Tongue (tissue), 2 donors: ENCODE data around the gene TCOF1. TPM values are rescaled to one million over a fixed set of nuclear protein-coding genes. Genes with fewer than 3 reads are reported as not detected.

Source experiments
- DNase-seq: peaks from one replicate; pipeline ENCODE4 v3.0.0-alpha.2; 2015
- total RNA-seq: library from RNA; depleted of rRNA; stranded (reverse); fragments of >200 nt; gene quantifications from one replicate; pipeline ENCODE4 v1.2.3, GENCODE V29; 2014

Gene TCOF1
- total RNA-seq, 1 donor from 2014 or later, result 17.2 TPM

GRCh38 chr5:150392680-150393079 lies 35.2 kb downstream of the TCOF1 start:
- no peak for DNase-seq

DNA sequence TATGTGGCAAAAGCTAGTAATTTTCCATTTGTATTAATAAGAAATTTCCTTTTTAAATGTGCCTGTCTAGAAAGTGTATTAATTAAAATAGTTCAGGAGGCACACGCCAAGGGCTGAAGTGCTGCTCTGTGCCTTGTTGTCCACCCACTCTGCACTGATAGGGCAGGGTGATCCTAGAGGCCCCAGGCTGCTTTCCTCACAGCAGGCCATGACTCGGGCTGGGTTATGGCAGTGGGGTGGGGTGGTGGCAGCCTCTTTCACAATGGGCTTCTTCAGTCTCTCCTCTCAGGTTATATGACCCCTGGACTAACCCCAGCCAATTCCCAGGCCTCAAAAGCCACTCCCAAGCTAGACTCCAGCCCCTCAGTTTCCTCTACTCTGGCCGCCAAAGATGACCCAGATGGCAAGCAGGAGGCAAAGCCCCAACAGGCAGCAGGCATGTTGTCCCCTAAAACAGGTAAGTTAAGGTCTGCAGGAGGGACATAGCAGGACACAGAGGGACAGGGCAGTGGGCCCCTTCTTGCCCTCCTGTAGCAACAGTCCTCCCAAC lies 35.7 kb downstream of the TCOF1 start:
- no peak for DNase-seq

DNA sequence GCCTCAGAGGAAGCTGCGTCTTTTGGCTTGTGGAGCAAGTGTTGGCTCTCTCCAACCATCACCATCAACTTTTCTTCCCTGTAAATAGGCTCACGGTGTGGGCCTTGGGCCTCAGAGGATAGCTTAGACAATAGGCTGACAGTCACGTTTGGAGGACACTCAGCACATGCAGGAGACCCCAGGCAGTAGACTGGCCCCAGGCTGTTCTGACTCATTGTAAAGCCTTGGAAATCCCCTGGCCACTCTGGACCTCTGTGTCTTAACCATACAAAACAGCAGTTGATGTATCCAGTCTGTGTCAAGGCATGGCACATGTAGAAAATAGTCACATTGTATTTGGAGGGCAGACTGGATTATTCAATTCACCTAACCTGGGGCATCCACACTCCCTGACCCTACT lies 36.6 kb downstream of the TCOF1 start:
- no peak for DNase-seq

GRCh38 chr5:150394912-150395687 lies 37.6 kb downstream of the TCOF1 start:
- no peak for DNase-seq

DNA sequence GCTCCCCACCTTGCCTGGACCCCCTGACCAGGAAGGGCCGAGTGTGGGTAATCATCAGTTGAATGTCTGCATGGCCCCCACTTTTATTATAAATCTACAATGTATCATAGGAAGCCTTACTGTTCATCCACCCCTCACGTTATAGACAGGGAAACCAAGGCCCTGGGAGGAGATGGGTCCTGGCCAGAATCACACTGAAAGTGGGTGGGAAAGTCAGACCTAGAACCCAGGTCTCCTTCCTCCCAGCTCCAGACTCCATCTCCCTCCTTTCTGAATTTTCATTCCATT lies 38.1 kb downstream of the TCOF1 start:
- DNase-seq, result no peak

GRCh38 chr5:150396267-150396666 lies 38.8 kb downstream of the TCOF1 start:
- DNase-seq, result no peak

- no peak for DNase-seq
These were observed 39.8 kb downstream of the TCOF1 start for GRCh38 chr5:150397146-150397781.

DNA sequence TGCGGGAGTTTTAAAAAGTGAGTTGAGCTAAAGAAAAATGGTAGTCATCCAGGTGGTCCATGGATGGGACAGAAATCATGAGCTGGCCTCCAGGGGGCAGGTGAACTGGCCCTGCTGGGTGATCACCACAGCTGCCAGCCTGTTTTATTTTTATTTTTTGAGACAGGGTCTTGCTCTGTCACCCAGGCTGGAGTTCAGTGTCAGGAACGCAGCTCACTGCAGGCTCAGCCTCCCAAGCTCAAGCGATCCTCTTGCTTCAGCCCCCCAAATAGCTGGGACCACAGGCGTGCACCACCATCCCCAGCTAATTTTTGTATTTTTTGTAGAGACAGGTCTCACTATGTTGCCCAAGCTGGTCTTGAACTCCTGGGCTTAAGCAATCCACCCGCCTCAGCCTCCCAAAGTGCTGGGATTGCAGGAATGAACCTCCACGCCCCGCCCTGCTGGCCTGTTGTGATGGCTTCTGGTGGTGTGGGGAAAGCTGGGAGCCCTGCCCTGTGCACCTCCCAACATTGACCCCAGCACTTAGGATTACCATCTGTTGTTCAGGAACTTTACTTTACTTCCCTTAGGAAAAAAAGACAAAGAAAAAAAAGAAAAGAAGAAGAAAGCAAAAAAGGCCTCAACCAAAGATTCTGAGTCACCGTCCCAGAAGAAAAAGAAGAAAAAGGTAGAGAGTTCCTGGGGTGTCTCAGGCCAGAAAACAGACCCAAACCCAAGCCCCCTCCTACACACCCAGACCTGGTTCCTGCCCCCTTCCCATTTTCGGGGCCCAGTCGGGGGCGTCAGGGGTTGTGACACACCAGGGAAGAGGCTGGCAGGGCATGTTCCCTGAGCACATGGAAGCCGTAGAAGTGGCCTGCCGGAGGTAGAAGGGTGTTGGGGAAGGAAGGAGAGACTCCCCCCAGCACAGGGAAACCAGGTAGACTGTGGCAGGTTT lies 40.6 kb downstream of the TCOF1 start:
- no peak for DNase-seq

DNA sequence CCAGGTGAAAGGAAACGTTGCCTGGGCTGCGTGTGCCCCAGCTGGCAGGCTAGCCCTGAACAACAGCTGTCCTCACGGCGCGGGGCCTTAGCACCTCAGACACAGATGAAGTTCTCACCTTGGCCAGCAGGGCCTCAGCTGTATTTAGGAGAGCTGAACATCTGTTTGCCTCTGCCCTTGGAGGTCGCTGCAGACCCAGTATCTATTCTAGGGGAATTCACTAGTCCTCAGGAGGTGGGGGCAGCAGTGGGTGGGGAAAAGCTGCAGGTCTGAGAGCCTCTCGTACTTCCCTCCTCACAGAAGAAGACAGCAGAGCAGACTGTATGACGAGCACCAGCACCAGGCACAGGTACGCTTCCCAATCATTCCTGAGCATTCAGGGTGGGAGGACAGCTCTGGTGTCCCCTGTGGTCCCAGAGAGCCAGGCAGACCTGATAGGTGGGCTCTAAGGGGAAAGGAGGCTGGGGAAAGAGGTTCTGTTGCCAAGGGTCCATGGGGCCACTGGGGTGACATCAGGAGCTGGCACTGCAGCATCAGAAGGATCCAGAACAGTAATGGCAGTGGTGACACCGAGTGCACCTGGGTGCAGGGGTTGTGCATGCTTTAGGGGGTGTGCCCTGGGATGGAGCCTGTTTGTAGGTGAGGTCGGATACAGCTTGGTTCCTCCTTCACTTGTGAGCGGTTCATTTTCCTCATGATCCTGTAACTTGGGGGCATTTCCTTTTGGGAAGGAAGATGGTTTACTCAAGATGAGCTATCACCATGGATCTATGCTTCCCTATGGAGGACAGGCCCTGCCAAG lies 41.4 kb downstream of the TCOF1 start:
- DNase-seq, result no peak

DNA sequence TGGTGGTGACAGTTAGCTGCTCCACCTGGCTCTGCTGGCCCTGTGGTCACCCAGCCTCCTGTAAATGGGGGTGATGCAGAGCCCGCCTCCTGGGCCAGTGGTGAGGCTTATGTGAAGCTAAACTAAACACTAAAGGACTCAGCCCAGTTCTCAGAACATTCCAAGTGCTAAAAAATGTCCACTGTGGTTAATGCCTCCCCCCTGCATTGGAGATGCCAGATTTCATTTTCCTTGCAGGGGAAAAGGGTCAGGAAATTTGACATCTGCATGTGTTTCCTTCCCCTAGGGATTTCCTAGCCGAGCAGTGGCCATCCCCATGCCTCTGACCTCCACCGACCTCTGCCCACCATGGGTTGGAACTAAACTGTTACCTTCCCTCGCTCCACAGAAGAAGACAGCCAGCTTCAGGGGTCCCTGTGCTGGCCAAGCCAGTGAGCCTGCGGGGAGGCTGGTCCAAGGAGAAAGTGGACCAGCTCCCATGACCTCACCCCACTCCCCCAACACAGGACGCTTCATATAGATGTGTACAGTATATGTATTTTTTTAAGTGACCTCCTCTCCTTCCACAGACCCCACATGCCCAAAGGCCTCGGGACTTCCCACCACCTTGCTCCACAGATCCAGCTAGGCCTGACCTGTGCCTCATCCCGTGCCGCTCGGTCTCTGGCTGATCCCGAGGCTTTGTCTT lies 42.2 kb downstream of the TCOF1 start:
- DNase-seq, result no peak

DNA sequence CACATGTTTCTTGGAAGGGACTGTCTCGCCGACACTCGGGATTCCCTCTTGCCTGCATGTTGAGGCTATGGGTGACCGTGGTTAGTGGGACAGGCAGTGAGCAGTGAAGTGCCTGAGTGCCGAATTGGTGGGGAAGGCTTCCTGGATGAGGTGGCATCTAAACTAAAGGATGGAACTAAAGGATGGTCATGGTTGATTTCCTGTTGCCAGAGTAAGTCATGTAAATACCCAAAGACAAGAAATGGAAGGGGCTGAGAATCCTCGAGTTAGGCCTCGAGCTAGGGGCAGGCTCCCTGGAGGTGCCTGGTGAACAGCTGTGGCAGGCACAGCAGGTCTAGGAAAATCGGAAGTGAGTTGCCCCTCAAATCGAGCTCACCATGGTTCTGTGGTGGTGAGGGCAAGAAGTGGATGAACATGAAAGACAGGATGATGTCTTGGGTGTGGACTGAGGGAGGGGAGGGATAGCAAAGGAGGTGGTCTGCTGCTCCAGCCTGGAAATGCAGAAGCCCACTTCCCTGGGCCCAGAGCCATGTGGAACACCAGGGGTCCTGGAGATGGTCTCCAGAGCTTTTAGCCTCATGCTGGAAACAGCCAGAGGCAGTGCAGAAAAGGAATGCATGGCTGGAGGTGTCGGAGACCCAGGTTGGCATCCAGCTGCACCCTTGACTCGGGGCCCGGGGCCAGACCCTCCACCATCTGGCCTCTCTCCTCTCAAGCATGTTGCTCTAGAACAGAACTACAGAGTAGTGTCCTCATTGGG lies 43.0 kb downstream of the TCOF1 start:
- no peak for DNase-seq

GRCh38 chr5:150401076-150401375 lies 43.5 kb downstream of the TCOF1 start:
- DNase-seq, result no peak

- no peak for DNase-seq
These were observed 44.1 kb downstream of the TCOF1 start for GRCh38 chr5:150401376-150402228.

DNA sequence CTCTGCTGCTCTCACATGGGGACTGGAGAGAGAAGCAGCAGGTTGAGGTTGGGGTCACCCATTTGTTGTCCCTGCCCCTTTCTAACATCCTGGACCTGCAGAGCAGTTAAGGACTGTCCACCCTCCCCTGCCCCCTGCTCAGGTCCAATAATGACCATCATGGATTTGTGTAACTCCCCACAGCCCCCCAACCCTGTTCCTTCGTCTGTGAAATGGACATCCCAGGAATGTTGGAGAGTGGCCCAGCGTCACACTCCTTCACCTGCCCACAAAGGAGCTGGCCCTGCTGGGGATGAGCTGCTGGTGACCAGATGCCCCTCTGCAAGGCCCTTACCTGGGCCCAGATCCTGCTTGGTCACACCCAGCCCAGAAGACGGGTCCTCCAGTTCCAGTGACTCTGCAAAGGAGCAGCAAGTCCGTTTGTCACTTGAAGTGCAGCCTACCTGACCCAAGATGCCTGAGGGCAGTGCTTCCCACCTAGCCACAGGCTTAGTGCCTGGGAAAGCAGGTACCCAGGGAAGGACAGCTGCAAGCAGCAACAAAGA lies 44.8 kb downstream of the TCOF1 start:
- no peak for DNase-seq

DNA sequence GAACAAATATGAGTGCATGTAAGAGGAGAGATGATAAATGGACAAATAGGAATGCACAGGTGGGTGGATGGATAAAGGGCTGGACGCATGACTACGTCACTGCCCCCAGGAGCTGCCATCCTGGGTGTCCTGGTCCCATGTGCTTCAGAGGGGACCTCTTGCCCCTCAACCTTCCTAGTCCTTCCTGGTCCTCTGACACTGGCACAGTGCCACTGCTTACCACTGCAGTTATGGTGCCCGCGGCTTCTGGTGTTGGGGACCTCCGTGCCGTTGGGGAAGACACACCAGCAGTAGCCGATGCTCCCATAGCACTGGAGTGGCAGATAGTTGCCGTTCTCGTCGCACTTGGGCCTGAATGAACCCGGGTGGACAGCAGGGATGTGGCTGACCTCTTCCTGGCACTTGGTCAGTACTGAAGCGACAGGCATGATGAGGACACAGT lies 45.4 kb downstream of the TCOF1 start:
- no peak for DNase-seq

DNA sequence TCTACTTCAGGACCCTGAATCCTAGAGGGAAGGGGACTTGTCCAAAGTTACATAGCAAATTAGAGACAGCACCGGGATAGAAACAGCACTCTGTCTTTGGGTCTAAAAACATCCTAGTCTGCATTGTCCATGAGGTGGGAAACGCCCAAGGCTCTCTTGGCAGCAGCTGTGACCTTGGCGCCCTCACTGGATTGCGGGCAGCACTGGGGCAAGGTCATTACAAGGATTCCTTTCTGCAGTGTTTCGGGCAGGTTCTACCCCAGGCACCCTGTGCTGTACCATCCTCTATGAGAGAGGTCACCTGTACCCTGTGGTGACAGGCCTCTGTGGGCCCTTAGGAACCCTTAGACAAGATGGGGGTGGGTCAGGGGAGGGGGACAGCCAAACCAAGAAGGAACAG lies 46.6 kb downstream of the TCOF1 start:
- DNase-seq, result no peak

GRCh38 chr5:150404535-150404934 lies 47.0 kb downstream of the TCOF1 start:
- no peak for DNase-seq

GRCh38 chr5:150404941-150405816 lies 47.7 kb downstream of the TCOF1 start:
- DNase-seq, result no peak
